ENCODE measurements around the gene DESI1.

GRCh38 chr22:41556561-41556960 is 64.3 kb downstream of the DESI1 start:
- TF ChIP-seq POLR2A (IDR thresholded peaks at IDR 0.05) (no peak), CTCF (IDR thresholded peaks at IDR 0.05) (no peak), POLR2AphosphoS5 (IDR thresholded peaks at IDR 0.05) (no peak), EP300 (IDR thresholded peaks at IDR 0.05) (no peak)

All from upper lobe of left lung (tissue), 4 donors.